Prostate gland (tissue), 2 donors: Measurements from ENCODE around the gene ZNF837.

Experiments used
- POLR2A ChIP-seq: fragments of 450-650 bp; IDR thresholded peaks from one replicate; pipeline ENCODE4 v1.6.1; 2016; ENCODE audit warnings: antibody characterized with exemption, mild to moderate bottlenecking
- POLR2AphosphoS5 ChIP-seq: sonication (generic); formaldehyde crosslinking; IDR thresholded peaks from one replicate; pipeline ENCODE4 v1.6.1; 2017; ENCODE audit warnings: antibody characterized with exemption
- TF ChIP-seq, protein P1 (sequence below), 4 experiments: fragments of 200-600 bp in 2 of 4; fragments of 450-650 bp in 2 of 4; sonication (generic) in 2 of 4; IDR thresholded peaks; 1 replicate in 3 of 4; 2 replicates in 1 of 4; pipeline ENCODE4 v1.5.1; 2016 to 2019; ENCODE audit warnings: antibody characterized with exemption in 4 of 4, mild to moderate bottlenecking in 2 of 4, moderate library complexity in 2 of 4

DNA sequence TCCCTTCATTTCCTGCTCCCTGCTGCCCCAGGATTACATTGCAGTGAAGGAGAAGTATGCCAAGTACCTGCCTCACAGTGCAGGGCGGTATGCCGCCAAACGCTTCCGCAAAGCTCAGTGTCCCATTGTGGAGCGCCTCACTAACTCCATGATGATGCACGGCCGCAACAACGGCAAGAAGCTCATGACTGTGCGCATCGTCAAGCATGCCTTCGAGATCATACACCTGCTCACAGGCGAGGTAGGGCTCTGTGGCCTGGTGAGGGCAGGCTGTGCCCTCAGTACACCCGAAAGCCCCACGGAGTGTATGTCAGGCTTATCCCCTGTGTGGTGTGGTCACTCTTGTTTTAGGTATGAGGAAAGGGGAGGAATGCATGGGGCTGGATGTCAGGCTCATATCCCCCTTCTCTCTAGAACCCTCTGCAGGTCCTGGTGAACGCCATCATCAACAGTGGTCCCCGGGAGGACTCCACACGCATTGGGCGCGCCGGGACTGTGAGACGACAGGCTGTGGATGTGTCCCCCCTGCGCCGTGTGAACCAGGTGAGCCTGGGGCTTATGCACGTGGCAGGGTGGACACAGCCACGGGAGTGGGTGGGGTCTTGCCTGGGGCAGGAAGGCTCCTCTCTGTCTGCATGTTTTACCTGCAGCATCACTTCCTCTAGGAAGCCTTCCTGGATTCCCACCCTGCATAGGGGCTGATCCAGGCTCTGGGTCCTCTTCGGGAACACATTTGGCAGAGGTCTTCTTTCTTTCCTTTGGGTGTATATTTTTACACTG, 12.3 kb upstream of the ZNF837 start:
- TF ChIP-seq, protein P1, sequence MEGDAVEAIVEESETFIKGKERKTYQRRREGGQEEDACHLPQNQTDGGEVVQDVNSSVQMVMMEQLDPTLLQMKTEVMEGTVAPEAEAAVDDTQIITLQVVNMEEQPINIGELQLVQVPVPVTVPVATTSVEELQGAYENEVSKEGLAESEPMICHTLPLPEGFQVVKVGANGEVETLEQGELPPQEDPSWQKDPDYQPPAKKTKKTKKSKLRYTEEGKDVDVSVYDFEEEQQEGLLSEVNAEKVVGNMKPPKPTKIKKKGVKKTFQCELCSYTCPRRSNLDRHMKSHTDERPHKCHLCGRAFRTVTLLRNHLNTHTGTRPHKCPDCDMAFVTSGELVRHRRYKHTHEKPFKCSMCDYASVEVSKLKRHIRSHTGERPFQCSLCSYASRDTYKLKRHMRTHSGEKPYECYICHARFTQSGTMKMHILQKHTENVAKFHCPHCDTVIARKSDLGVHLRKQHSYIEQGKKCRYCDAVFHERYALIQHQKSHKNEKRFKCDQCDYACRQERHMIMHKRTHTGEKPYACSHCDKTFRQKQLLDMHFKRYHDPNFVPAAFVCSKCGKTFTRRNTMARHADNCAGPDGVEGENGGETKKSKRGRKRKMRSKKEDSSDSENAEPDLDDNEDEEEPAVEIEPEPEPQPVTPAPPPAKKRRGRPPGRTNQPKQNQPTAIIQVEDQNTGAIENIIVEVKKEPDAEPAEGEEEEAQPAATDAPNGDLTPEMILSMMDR (IDR thresholded peaks at IDR 0.05): no peak
- TF ChIP-seq POLR2A: no peak
- no peak for TF ChIP-seq POLR2AphosphoS5
